Astrocyte (in vitro differentiated cells and primary cell): ENCODE data around the gene SCUBE3. TPM values are rescaled to one million over a fixed set of nuclear protein-coding genes. Genes with fewer than 3 reads are reported as not detected.

Experiments used
- DNase-seq: peaks from one replicate; pipeline ENCODE4 v3.0.0-alpha.2; 2010; ENCODE audit warnings: low read depth
- FAIRE-seq: peaks from 2 replicates; lab custom pipeline; 2011; peaks lifted over from hg19 to GRCh38; lab: Jason Lieb, UNC
- H2AFZ ChIP-seq: 2 replicates; pipeline ENCODE4 v1.6.0; 2012; ENCODE audit warnings: low read depth, low read length, inconsistent platforms
- H3K27ac ChIP-seq: 2 replicates; pipeline ENCODE4 v1.5.1; 2011; ENCODE audit warnings: low read depth, low read length, inconsistent platforms
- H3K27me3 ChIP-seq: 2 replicates; pipeline ENCODE4 v1.6.0; 2011; ENCODE audit warnings: low read length, inconsistent platforms; ENCODE audit not compliant: insufficient read depth
- H3K36me3 ChIP-seq: 2 replicates; pipeline ENCODE4 v1.5.1; 2011; ENCODE audit warnings: low read length, inconsistent platforms; ENCODE audit not compliant: insufficient read depth
- H3K4me1 ChIP-seq: 2 replicates; pipeline ENCODE4 v1.5.1; 2011; ENCODE audit warnings: low read length, inconsistent platforms; ENCODE audit not compliant: insufficient read depth
- H3K4me2 ChIP-seq: 2 replicates; pipeline ENCODE4 v1.6.0; 2012; ENCODE audit warnings: low read length, inconsistent platforms
- H3K4me3 ChIP-seq: 2 replicates; pipeline ENCODE4 v1.5.1; 2011; ENCODE audit warnings: low read depth, mild to moderate bottlenecking, low read length, inconsistent platforms; ENCODE audit not compliant: insufficient read depth
- H3K79me2 ChIP-seq: 2 replicates; pipeline ENCODE4 v1.6.0; 2012; ENCODE audit warnings: mild to moderate bottlenecking, low read length, inconsistent platforms; ENCODE audit not compliant: insufficient read depth
- H3K9ac ChIP-seq: 2 replicates; pipeline ENCODE4 v1.6.0; 2012; ENCODE audit warnings: mild to moderate bottlenecking, low read length, inconsistent platforms
- H3K9me3 ChIP-seq: 2 replicates; pipeline ENCODE4 v1.5.1; 2012; ENCODE audit warnings: low read depth, mild to moderate bottlenecking, low read length, inconsistent platforms; ENCODE audit not compliant: insufficient read depth
- H4K20me1 ChIP-seq: 2 replicates; pipeline ENCODE4 v1.6.0; 2012; ENCODE audit warnings: low read length, inconsistent platforms; ENCODE audit not compliant: insufficient read depth
- H3K27ac Mint-ChIP-seq: one replicate; pipeline ENCODE4 v1.8.0; 2021; ENCODE audit warnings: mild to moderate bottlenecking, mixed read lengths; ENCODE audit not compliant: unreplicated experiment
- H3K27me3 Mint-ChIP-seq: one replicate; pipeline ENCODE4 v1.8.0; 2021; ENCODE audit warnings: low read depth, mixed read lengths; ENCODE audit not compliant: unreplicated experiment
- H3K36me3 Mint-ChIP-seq: one replicate; pipeline ENCODE4 v1.8.0; 2021; ENCODE audit warnings: low read depth, mixed read lengths; ENCODE audit not compliant: unreplicated experiment
- H3K4me1 Mint-ChIP-seq: one replicate; pipeline ENCODE4 v1.8.0; 2021; ENCODE audit warnings: low read depth, mixed read lengths; ENCODE audit not compliant: unreplicated experiment
- H3K4me3 Mint-ChIP-seq: one replicate; pipeline ENCODE4 v1.8.0; 2021; ENCODE audit warnings: mild to moderate bottlenecking, moderate library complexity, mixed read lengths; ENCODE audit not compliant: unreplicated experiment
- H3K9me3 Mint-ChIP-seq: one replicate; pipeline ENCODE4 v1.8.0; 2021; ENCODE audit warnings: mild to moderate bottlenecking, mixed read lengths; ENCODE audit not compliant: unreplicated experiment
- EZH2 ChIP-seq: IDR thresholded peaks from 2 replicates; pipeline ENCODE4 v1.6.1; 2012; ENCODE audit warnings: mild to moderate bottlenecking, low read length, inconsistent platforms; ENCODE audit not compliant: insufficient read depth
- total RNA-seq: library from RNA; stranded (reverse); gene quantifications from 2 replicates; pipeline ENCODE4 v1.2.1, GENCODE V29; 2021
- TF ChIP-seq, protein P1 (sequence below): IDR thresholded peaks from 2 replicates; pipeline ENCODE4 v1.5.1; 2011; ENCODE audit warnings: low read depth, mild to moderate bottlenecking, inconsistent platforms, low read length, moderate library complexity; ENCODE audit not compliant: insufficient read depth

SCUBE3 gene
- total RNA-seq, 1 donor from 2014 or later: 10.1 TPM

DNA sequence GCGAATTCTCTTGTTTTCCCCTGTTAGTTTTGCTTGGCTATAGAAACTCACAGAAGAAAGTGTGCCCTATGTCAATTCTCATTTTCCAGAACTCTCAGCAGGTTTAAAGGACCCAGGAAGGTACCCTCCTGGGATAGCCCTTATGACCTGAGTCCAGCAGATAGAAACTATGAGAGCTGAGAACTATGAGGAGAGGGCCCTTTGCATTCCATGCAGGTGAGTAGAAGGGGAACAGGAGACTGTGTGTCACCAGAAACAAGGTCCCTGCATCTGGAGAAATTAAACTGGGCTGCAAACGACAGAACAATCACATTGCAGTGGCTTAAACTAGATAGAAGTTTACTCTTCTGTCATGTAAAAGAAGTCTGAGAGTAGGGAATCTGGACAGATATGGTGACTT, 35.7 kb upstream of the SCUBE3 start:
- H3K9ac ChIP-seq: no peak overlapping the region
- FAIRE-seq: peak; percentile 20

DNA sequence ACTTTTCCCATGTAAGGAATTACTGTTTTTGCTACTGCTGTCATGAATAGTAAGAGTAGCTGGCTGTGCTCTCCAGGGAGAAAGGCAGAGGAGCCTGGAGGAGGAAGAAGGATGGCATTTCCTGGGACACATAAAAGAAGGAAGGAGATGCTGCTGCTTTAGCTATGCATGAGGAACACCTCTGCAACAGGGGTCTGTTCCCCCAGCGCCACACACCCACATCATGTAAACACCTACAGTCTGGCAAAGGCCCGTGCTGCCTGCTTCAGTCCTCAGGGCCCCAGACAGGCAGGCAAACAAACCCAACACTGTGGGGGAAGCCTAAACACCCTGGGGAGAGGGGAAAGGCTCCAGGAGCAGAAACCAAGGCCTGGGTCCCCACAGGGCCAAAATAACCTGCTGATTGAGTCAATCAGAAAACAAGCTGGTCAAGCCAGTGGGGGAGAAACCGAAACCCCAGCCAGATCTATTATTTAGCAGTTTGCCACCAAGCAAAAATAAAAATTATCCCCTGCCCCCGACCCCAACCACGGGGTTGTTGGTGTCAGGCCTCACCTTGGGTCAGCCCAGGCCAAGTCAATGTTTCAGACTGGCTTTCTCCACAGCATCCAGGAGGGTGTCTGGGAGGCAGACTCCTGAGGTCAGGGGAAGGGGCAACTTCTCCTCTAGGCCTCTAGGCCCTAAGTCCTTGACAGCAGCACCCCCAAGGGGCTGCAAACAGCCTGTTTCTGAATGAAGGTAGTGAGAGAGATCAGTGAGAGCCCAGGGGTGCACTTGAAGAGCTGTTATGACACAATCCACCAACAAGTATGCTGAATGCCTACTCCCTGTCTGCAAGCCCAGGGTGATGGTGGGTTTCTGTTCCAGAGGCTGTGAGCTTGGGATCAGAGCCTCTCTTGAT, 34.6 kb upstream of the SCUBE3 start:
- no peak overlapping the region for H3K27ac Mint-ChIP-seq
- H3K9me3 ChIP-seq: no peaks in the 10 kb centered on the region
- peaks cover 2% of the 10 kb centered on the region for H3K9me3 Mint-ChIP-seq
- no peaks in the 10 kb centered on the region for H3K36me3 ChIP-seq
- no peaks in the 10 kb centered on the region for H3K79me2 ChIP-seq
- no peak overlapping the region for H3K27ac ChIP-seq
- peaks cover 2% of the 10 kb centered on the region for H3K27me3 Mint-ChIP-seq
- H3K36me3 Mint-ChIP-seq: no peaks in the 10 kb centered on the region
- FAIRE-seq: no peak
- no peaks in the 10 kb centered on the region for H3K27me3 ChIP-seq
- H3K4me3 ChIP-seq: no peak overlapping the region
- DNase-seq: no peak
- H3K4me1 ChIP-seq: peaks cover 31% of the 10 kb centered on the region
- H4K20me1 ChIP-seq: no peaks in the 10 kb centered on the region
- H3K9ac ChIP-seq: no peak overlapping the region
- no peak overlapping the region for H3K4me2 ChIP-seq
- peaks cover 20% of the 10 kb centered on the region for H3K4me1 Mint-ChIP-seq
- TF ChIP-seq, protein P1, sequence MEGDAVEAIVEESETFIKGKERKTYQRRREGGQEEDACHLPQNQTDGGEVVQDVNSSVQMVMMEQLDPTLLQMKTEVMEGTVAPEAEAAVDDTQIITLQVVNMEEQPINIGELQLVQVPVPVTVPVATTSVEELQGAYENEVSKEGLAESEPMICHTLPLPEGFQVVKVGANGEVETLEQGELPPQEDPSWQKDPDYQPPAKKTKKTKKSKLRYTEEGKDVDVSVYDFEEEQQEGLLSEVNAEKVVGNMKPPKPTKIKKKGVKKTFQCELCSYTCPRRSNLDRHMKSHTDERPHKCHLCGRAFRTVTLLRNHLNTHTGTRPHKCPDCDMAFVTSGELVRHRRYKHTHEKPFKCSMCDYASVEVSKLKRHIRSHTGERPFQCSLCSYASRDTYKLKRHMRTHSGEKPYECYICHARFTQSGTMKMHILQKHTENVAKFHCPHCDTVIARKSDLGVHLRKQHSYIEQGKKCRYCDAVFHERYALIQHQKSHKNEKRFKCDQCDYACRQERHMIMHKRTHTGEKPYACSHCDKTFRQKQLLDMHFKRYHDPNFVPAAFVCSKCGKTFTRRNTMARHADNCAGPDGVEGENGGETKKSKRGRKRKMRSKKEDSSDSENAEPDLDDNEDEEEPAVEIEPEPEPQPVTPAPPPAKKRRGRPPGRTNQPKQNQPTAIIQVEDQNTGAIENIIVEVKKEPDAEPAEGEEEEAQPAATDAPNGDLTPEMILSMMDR: no peak
- no peak for TF ChIP-seq EZH2
- no peak overlapping the region for H3K4me3 Mint-ChIP-seq
- H2AFZ ChIP-seq: no peak overlapping the region

More for the DNA sequence above, 35.7 kb upstream of the SCUBE3 start:
- no peak overlapping the region for H3K27ac ChIP-seq
- no peaks in the 10 kb centered on the region for H4K20me1 ChIP-seq
- H3K79me2 ChIP-seq: no peaks in the 10 kb centered on the region
- Mint-ChIP-seq H3K36me3 (no peaks in the 10 kb centered on the region), H3K4me3 (peak overlapping the region; percentile 58), H3K27ac (no peak overlapping the region), H3K27me3 (peaks cover 6% of the 10 kb centered on the region), H3K9me3 (peaks cover 2% of the 10 kb centered on the region), H3K4me1 (peaks cover 19% of the 10 kb centered on the region)
- no peak for TF ChIP-seq EZH2
- TF ChIP-seq, protein P1: no peak
- peak overlapping the region; percentile 8 for H3K4me2 ChIP-seq
- H3K27me3 ChIP-seq: no peaks in the 10 kb centered on the region
- H3K36me3 ChIP-seq: no peaks in the 10 kb centered on the region
- no peak for DNase-seq
- H2AFZ ChIP-seq: no peak overlapping the region
- H3K4me3 ChIP-seq: no peak overlapping the region
- H3K4me1 ChIP-seq: peaks cover 40% of the 10 kb centered on the region
- H3K9me3 ChIP-seq: no peaks in the 10 kb centered on the region
